ENCODE results near the gene TSPAN5.

Gene TSPAN5

GRCh38 chr4:98565681-98566301, 92.6 kb downstream of the TSPAN5 start:
- H3K4me1 ChIP-seq (ENCODE audit: insufficient read depth, low read length), result peaks cover 30% of the 10 kb centered on the region
- H3K9ac ChIP-seq (ENCODE audit: low read depth, low read length), result no peak overlapping the region
- H3K27ac ChIP-seq (ENCODE audit: low read depth, low read length), result peak overlapping the region; percentile 22; the same call in 1 of the 2 replicates
- WGBS, result 58% methylated on average over 5 of the region's 5 CpGs
- no peaks in the 10 kb centered on the region for H3K27me3 ChIP-seq (ENCODE audit: insufficient read depth, low read length)
- no peaks in the 10 kb centered on the region for H3K9me3 ChIP-seq (ENCODE audit: insufficient read depth, low read depth, low read length)
- no peaks in the 10 kb centered on the region for H3K36me3 ChIP-seq (ENCODE audit: insufficient read depth, low read length)
- H3K4me3 ChIP-seq (ENCODE audit: low read length), result no peak overlapping the region

- H3K27ac ChIP-seq (ENCODE audit: low read depth, low read length), result no peak overlapping the region
- no peaks in the 10 kb centered on the region for H3K27me3 ChIP-seq (ENCODE audit: insufficient read depth, low read length)
- no peak overlapping the region for H3K9ac ChIP-seq (ENCODE audit: low read depth, low read length)
- H3K9me3 ChIP-seq (ENCODE audit: insufficient read depth, low read depth, low read length), result no peaks in the 10 kb centered on the region
- H3K4me1 ChIP-seq (ENCODE audit: insufficient read depth, low read length), result peaks cover 33% of the 10 kb centered on the region
- WGBS, result 57% methylated on average over 2 of the region's 3 CpGs
- no peaks in the 10 kb centered on the region for H3K36me3 ChIP-seq (ENCODE audit: insufficient read depth, low read length)
- H3K4me3 ChIP-seq (ENCODE audit: low read length), result no peak overlapping the region
Observed at GRCh38 chr4:98564852-98565251, 93.6 kb downstream of the TSPAN5 start.

- Histone ChIP-seq H3K27ac (ENCODE audit: low read depth, low read length) (no peak overlapping the region), H3K9ac (ENCODE audit: low read depth, low read length) (no peak overlapping the region), H3K36me3 (ENCODE audit: insufficient read depth, low read length) (no peaks in the 10 kb centered on the region), H3K27me3 (ENCODE audit: insufficient read depth, low read length) (no peaks in the 10 kb centered on the region), H3K4me1 (ENCODE audit: insufficient read depth, low read length) (peaks cover 59% of the 10 kb centered on the region), H3K9me3 (ENCODE audit: insufficient read depth, low read depth, low read length) (no peaks in the 10 kb centered on the region), H3K4me3 (ENCODE audit: low read length) (no peak overlapping the region)
- 60% methylated on average over 3 of the region's 3 CpGs for WGBS
Observed at GRCh38 chr4:98560321-98560720, 98.1 kb downstream of the TSPAN5 start.

- H3K9ac ChIP-seq (ENCODE audit: low read depth, low read length), result peak overlapping the region; percentile 30; the same call in 1 of the 2 replicates
- H3K27me3 ChIP-seq (ENCODE audit: insufficient read depth, low read length), result no peaks in the 10 kb centered on the region
- H3K27ac ChIP-seq (ENCODE audit: low read depth, low read length), result peak overlapping the region; percentile 61
- no peaks in the 10 kb centered on the region for H3K9me3 ChIP-seq (ENCODE audit: insufficient read depth, low read depth, low read length)
- peak overlapping the region; percentile 11; the same call in 1 of the 2 replicates for H3K4me3 ChIP-seq (ENCODE audit: low read length)
- peaks cover 56% of the 10 kb centered on the region for H3K4me1 ChIP-seq (ENCODE audit: insufficient read depth, low read length)
- WGBS, result 18% methylated on average over 6 of the region's 6 CpGs
- no peaks in the 10 kb centered on the region for H3K36me3 ChIP-seq (ENCODE audit: insufficient read depth, low read length)
Observed at GRCh38 chr4:98558471-98559169, 99.8 kb downstream of the TSPAN5 start.

- Histone ChIP-seq H3K27me3 (ENCODE audit: insufficient read depth, low read length) (no peaks in the 10 kb centered on the region), H3K4me1 (ENCODE audit: insufficient read depth, low read length) (peaks cover 56% of the 10 kb centered on the region), H3K36me3 (ENCODE audit: insufficient read depth, low read length) (no peaks in the 10 kb centered on the region), H3K9me3 (ENCODE audit: insufficient read depth, low read depth, low read length) (no peaks in the 10 kb centered on the region), H3K9ac (ENCODE audit: low read depth, low read length) (no peak overlapping the region), H3K27ac (ENCODE audit: low read depth, low read length) (no peak overlapping the region), H3K4me3 (ENCODE audit: low read length) (no peak overlapping the region)
- 66% methylated on average over 7 of the region's 7 CpGs for WGBS
Observed at GRCh38 chr4:98557194-98557892, 101.1 kb downstream of the TSPAN5 start.

GRCh38 chr4:98556451-98556850, 102.0 kb downstream of the TSPAN5 start:
- WGBS, result 83% methylated on average over 1 of the region's 2 CpGs

GRCh38 chr4:98555798-98556445, 102.5 kb downstream of the TSPAN5 start:
- H3K4me1 ChIP-seq (ENCODE audit: insufficient read depth, low read length), result peaks cover 56% of the 10 kb centered on the region
- no peak overlapping the region for H3K27ac ChIP-seq (ENCODE audit: low read depth, low read length)
- WGBS, result 86% methylated on average over 10 of the region's 10 CpGs
- no peak overlapping the region for H3K4me3 ChIP-seq (ENCODE audit: low read length)
- H3K36me3 ChIP-seq (ENCODE audit: insufficient read depth, low read length), result no peaks in the 10 kb centered on the region
- no peaks in the 10 kb centered on the region for H3K9me3 ChIP-seq (ENCODE audit: insufficient read depth, low read depth, low read length)
- H3K27me3 ChIP-seq (ENCODE audit: insufficient read depth, low read length), result no peaks in the 10 kb centered on the region
- no peak overlapping the region for H3K9ac ChIP-seq (ENCODE audit: low read depth, low read length)

More at GRCh38 chr4:98556451-98556850, 102.0 kb downstream of the TSPAN5 start:
- Histone ChIP-seq H3K36me3 (ENCODE audit: insufficient read depth, low read length) (no peaks in the 10 kb centered on the region), H3K27ac (ENCODE audit: low read depth, low read length) (no peak overlapping the region), H3K9me3 (ENCODE audit: insufficient read depth, low read depth, low read length) (no peaks in the 10 kb centered on the region), H3K4me3 (ENCODE audit: low read length) (no peak overlapping the region), H3K4me1 (ENCODE audit: insufficient read depth, low read length) (peaks cover 56% of the 10 kb centered on the region), H3K27me3 (ENCODE audit: insufficient read depth, low read length) (no peaks in the 10 kb centered on the region), H3K9ac (ENCODE audit: low read depth, low read length) (no peak overlapping the region)

GRCh38 chr4:98546910-98547594, 111.4 kb downstream of the TSPAN5 start:
- no peak overlapping the region for H3K9ac ChIP-seq (ENCODE audit: low read depth, low read length)
- no peaks in the 10 kb centered on the region for H3K9me3 ChIP-seq (ENCODE audit: insufficient read depth, low read depth, low read length)
- no peaks in the 10 kb centered on the region for H3K36me3 ChIP-seq (ENCODE audit: insufficient read depth, low read length)
- H3K4me3 ChIP-seq (ENCODE audit: low read length), result no peak overlapping the region
- H3K4me1 ChIP-seq (ENCODE audit: insufficient read depth, low read length), result peaks cover 7% of the 10 kb centered on the region
- H3K27ac ChIP-seq (ENCODE audit: low read depth, low read length), result no peak overlapping the region
- 76% methylated on average over 17 of the region's 17 CpGs for WGBS
- no peaks in the 10 kb centered on the region for H3K27me3 ChIP-seq (ENCODE audit: insufficient read depth, low read length)

- Histone ChIP-seq H3K27me3 (ENCODE audit: insufficient read depth, low read length) (no peaks in the 10 kb centered on the region), H3K4me3 (ENCODE audit: low read length) (no peak overlapping the region), H3K4me1 (ENCODE audit: insufficient read depth, low read length) (peaks cover 7% of the 10 kb centered on the region), H3K9me3 (ENCODE audit: insufficient read depth, low read depth, low read length) (no peaks in the 10 kb centered on the region), H3K27ac (ENCODE audit: low read depth, low read length) (no peak overlapping the region), H3K9ac (ENCODE audit: low read depth, low read length) (no peak overlapping the region), H3K36me3 (ENCODE audit: insufficient read depth, low read length) (no peaks in the 10 kb centered on the region)
- WGBS, result 84% methylated on average over 3 of the region's 3 CpGs
Observed at GRCh38 chr4:98544818-98545414, 113.5 kb downstream of the TSPAN5 start.

GRCh38 chr4:98544141-98544817, 114.1 kb downstream of the TSPAN5 start:
- H3K4me1 ChIP-seq (ENCODE audit: insufficient read depth, low read length), result peaks cover 7% of the 10 kb centered on the region
- H3K27ac ChIP-seq (ENCODE audit: low read depth, low read length), result no peak overlapping the region
- H3K27me3 ChIP-seq (ENCODE audit: insufficient read depth, low read length), result no peaks in the 10 kb centered on the region
- WGBS, result 95% methylated on average over 5 of the region's 5 CpGs
- H3K9me3 ChIP-seq (ENCODE audit: insufficient read depth, low read depth, low read length), result no peaks in the 10 kb centered on the region
- no peak overlapping the region for H3K9ac ChIP-seq (ENCODE audit: low read depth, low read length)
- no peaks in the 10 kb centered on the region for H3K36me3 ChIP-seq (ENCODE audit: insufficient read depth, low read length)
- no peak overlapping the region for H3K4me3 ChIP-seq (ENCODE audit: low read length)

Data from HUES64 (cell line).